Stimulated activated naive CD4-positive, alpha-beta T cell (primary cell): ENCODE results near the gene TUBA3C.
"Not testable (repeated sequence)": the region's sequence is repeated elsewhere in the genome, so short reads cannot be mapped to it uniquely, and the experiment has no call there.

ENCODE experiments used
- DNase-seq, 6 experiments: peaks; one replicate each; lab custom pipeline; 2025; lab: John Stamatoyannopoulos, UW

Gene TUBA3C

GRCh38 chr13:19181621-19182485, at the start of gene TUBA3C:
TSS of gene TUBA3C (minus strand) at chr13:19181824. CDS start at chr13:19181747, 77 bp downstream.
- DNase-seq: no peak

GRCh38 chr13:19207413-19207812, 25.8 kb upstream of the TUBA3C start:
- DNase-seq: not testable (repeated sequence)

GRCh38 chr13:19192622-19193021, 11.0 kb upstream of the TUBA3C start:
- DNase-seq: not testable (repeated sequence)

GRCh38 chr13:19189911-19190310, 8.3 kb upstream of the TUBA3C start:
- not testable (repeated sequence) for DNase-seq

- DNase-seq: not testable (repeated sequence)
Observed at GRCh38 chr13:19189368-19189767, 7.7 kb upstream of the TUBA3C start.

GRCh38 chr13:19185865-19186645, 4.4 kb upstream of the TUBA3C start:
- no peak for DNase-seq

- DNase-seq: no peak
Observed at GRCh38 chr13:19185086-19185864, 3.7 kb upstream of the TUBA3C start.

- DNase-seq: no peak
Observed at GRCh38 chr13:19184176-19184575, 2.6 kb upstream of the TUBA3C start.

- DNase-seq: no peak
Observed at GRCh38 chr13:19183676-19184075, 2.1 kb upstream of the TUBA3C start.

GRCh38 chr13:19182536-19182935, 912 bp upstream of the TUBA3C start:
- no peak for DNase-seq

- no peak for DNase-seq
Observed at GRCh38 chr13:19181021-19181620, 503 bp downstream of the TUBA3C start.

- no peak for DNase-seq
Observed at GRCh38 chr13:19179916-19180315, 1.7 kb downstream of the TUBA3C start.

GRCh38 chr13:19178901-19179593, 2.6 kb downstream of the TUBA3C start:
- DNase-seq: no peak

- DNase-seq: not testable (repeated sequence)
Observed at GRCh38 chr13:19176981-19177776, 4.4 kb downstream of the TUBA3C start.

- no peak for DNase-seq
Observed at GRCh38 chr13:19173752-19174151, 7.9 kb downstream of the TUBA3C start.

GRCh38 chr13:19172647-19173030, 9.0 kb downstream of the TUBA3C start:
- DNase-seq: no peak

- no peak for DNase-seq
Observed at GRCh38 chr13:19172007-19172646, 9.5 kb downstream of the TUBA3C start.

- DNase-seq: no peak
Observed at GRCh38 chr13:19171563-19171962, 10.1 kb downstream of the TUBA3C start.

GRCh38 chr13:19169991-19170390, 11.6 kb downstream of the TUBA3C start:
- no peak for DNase-seq

- DNase-seq: no peak
Observed at GRCh38 chr13:19169496-19169895, 12.1 kb downstream of the TUBA3C start.
